SK-N-SH (cell line): ENCODE measurements around the gene SUFU.

Source experiments
- NFIC ChIP-seq: IDR thresholded peaks from 2 replicates; pipeline ENCODE4 v1.4.0; 2012; ENCODE audit warnings: borderline replicate concordance
- RAD21 ChIP-seq: IDR thresholded peaks from 2 replicates; pipeline ENCODE4 v1.6.1; 2012; ENCODE audit warnings: mild to moderate bottlenecking, low read length
- RXRA ChIP-seq: IDR thresholded peaks from 2 replicates; pipeline ENCODE4 v1.4.0; 2012; ENCODE audit warnings: low read depth, mild to moderate bottlenecking, borderline replicate concordance
- TF ChIP-seq, protein P1 (sequence below): fragments of 200-600 bp; sonication (generic); IDR thresholded peaks from 2 replicates; pipeline ENCODE4 v1.6.1; 2017; ENCODE audit warnings: antibody characterized with exemption, mild to moderate bottlenecking, moderate library complexity
- TF ChIP-seq, protein P2 (sequence below): fragments of 150-350 bp; IDR thresholded peaks from 2 replicates; pipeline ENCODE4 v1.6.1; 2017; ENCODE audit warnings: antibody characterized with exemption, low read length, low read depth, borderline replicate concordance

DNA sequence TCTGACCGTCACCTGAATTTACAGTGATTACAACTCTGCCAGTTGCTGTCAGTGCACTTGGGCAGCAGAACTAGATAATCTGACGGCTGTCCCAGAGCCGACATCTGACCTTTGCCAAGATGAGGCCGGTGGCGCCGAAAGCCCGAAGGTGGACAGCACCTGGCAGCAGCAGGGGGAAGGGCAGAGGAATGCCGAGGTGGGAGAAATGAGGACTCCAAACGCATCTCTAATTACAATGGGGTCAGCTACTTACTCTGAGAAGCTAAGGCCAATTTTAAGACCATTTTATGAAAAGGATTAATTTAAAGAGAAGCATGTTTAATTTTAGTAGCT is 174.3 kb downstream of the SUFU start:
- TF ChIP-seq, protein P1, sequence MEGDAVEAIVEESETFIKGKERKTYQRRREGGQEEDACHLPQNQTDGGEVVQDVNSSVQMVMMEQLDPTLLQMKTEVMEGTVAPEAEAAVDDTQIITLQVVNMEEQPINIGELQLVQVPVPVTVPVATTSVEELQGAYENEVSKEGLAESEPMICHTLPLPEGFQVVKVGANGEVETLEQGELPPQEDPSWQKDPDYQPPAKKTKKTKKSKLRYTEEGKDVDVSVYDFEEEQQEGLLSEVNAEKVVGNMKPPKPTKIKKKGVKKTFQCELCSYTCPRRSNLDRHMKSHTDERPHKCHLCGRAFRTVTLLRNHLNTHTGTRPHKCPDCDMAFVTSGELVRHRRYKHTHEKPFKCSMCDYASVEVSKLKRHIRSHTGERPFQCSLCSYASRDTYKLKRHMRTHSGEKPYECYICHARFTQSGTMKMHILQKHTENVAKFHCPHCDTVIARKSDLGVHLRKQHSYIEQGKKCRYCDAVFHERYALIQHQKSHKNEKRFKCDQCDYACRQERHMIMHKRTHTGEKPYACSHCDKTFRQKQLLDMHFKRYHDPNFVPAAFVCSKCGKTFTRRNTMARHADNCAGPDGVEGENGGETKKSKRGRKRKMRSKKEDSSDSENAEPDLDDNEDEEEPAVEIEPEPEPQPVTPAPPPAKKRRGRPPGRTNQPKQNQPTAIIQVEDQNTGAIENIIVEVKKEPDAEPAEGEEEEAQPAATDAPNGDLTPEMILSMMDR, result no peak
- TF ChIP-seq NFIC (no peak), RXRA (no peak), RAD21 (no peak)
- TF ChIP-seq, protein P2, sequence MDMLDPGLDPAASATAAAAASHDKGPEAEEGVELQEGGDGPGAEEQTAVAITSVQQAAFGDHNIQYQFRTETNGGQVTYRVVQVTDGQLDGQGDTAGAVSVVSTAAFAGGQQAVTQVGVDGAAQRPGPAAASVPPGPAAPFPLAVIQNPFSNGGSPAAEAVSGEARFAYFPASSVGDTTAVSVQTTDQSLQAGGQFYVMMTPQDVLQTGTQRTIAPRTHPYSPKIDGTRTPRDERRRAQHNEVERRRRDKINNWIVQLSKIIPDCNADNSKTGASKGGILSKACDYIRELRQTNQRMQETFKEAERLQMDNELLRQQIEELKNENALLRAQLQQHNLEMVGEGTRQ, result no peak
